ENCODE data around the gene EVI5L. TPM values are rescaled to one million over a fixed set of nuclear protein-coding genes. Genes with fewer than 3 reads are reported as not detected.
"Not testable (repeated sequence)": the region's sequence is repeated elsewhere in the genome, so short reads cannot be mapped to it uniquely, and the experiment has no call there.

The EVI5L gene
- total RNA-seq, 2 experiments from 2014 or later, result 5.2 to 6.0 TPM

- POLR2A ChIA-PET, result no interaction called here
- Mint-ChIP-seq H3K9me3 (no peaks in the 10 kb centered on the region), H3K36me3 (ENCODE audit: low read depth) (no peaks in the 10 kb centered on the region), H3K4me1 (ENCODE audit: low read depth) (no peaks in the 10 kb centered on the region), H3K27me3 (peaks cover 15% of the 10 kb centered on the region), H3K4me3 (no peak overlapping the region), H3K27ac (no peak overlapping the region)
- Histone ChIP-seq H3K27me3 (ENCODE audit: control insufficient read depth in 1 of 2, insufficient read depth in 2 of 2, low read length in 2 of 2) (peaks cover 18 to 19% of the 10 kb centered on the region in 2 experiments), H3K27ac (ENCODE audit: low read depth in 1 of 2, low read length in 2 of 2) (no peak overlapping the region), H3K9me3 (ENCODE audit: control insufficient read depth in 1 of 2, insufficient read depth in 1 of 2, low read length in 2 of 2) (peaks cover 0 to 4% of the 10 kb centered on the region in 2 experiments), H3K36me3 (ENCODE audit: insufficient read depth, low read length) (no peaks in the 10 kb centered on the region), H3K4me1 (ENCODE audit: insufficient read depth, low read length) (peaks cover 9% of the 10 kb centered on the region), H3K4me3 (ENCODE audit: low read length) (no peak overlapping the region)
- CTCF ChIA-PET, result interaction anchor here (0.6 kb wide), 1 partner anchor 27 kb away, joined by 3 read pairs; no protein-coding TSS in a partner anchor
- ATAC-seq (ENCODE audit: poor library complexity) (no peak), DNase-seq (no peak)
- intact Hi-C loops (cut with DNase I, micrococcal nuclease), result no loop called here
- TF ChIP-seq, protein P1, sequence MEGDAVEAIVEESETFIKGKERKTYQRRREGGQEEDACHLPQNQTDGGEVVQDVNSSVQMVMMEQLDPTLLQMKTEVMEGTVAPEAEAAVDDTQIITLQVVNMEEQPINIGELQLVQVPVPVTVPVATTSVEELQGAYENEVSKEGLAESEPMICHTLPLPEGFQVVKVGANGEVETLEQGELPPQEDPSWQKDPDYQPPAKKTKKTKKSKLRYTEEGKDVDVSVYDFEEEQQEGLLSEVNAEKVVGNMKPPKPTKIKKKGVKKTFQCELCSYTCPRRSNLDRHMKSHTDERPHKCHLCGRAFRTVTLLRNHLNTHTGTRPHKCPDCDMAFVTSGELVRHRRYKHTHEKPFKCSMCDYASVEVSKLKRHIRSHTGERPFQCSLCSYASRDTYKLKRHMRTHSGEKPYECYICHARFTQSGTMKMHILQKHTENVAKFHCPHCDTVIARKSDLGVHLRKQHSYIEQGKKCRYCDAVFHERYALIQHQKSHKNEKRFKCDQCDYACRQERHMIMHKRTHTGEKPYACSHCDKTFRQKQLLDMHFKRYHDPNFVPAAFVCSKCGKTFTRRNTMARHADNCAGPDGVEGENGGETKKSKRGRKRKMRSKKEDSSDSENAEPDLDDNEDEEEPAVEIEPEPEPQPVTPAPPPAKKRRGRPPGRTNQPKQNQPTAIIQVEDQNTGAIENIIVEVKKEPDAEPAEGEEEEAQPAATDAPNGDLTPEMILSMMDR (IDR thresholded peaks at IDR 0.05), result no peak
Observed at GRCh38 chr19:7888826-7889217, 58.8 kb downstream of the EVI5L start.

GRCh38 chr19:7893362-7894101, 63.5 kb downstream of the EVI5L start:
- DNase-seq; ATAC-seq (ENCODE audit: poor library complexity); POLR2A ChIA-PET; H3K36me3 ChIP-seq (ENCODE audit: insufficient read depth, low read length); H3K4me1 ChIP-seq (ENCODE audit: insufficient read depth, low read length); intact Hi-C loops (cut with DNase I, micrococcal nuclease); H3K27ac Mint-ChIP-seq; H3K27ac ChIP-seq (ENCODE audit: low read depth in 1 of 2, low read length in 2 of 2); H3K4me3 Mint-ChIP-seq; CTCF ChIA-PET; H3K4me3 ChIP-seq (ENCODE audit: low read length); H3K36me3 Mint-ChIP-seq (ENCODE audit: low read depth); H3K4me1 Mint-ChIP-seq (ENCODE audit: low read depth); H3K9me3 Mint-ChIP-seq; H3K9me3 ChIP-seq (ENCODE audit: control insufficient read depth in 1 of 2, insufficient read depth in 1 of 2, low read length in 2 of 2): not testable (repeated sequence)
- peaks cover 18% of the 10 kb centered on the region for H3K27me3 Mint-ChIP-seq
- peaks cover 16 to 20% of the 10 kb centered on the region in 2 experiments for H3K27me3 ChIP-seq (ENCODE audit: control insufficient read depth in 1 of 2, insufficient read depth in 2 of 2, low read length in 2 of 2)

GRCh38 chr19:7894612-7895309, 64.7 kb downstream of the EVI5L start:
- H3K4me3 Mint-ChIP-seq, result no peak overlapping the region
- no peak for DNase-seq
- intact Hi-C loops (cut with DNase I, micrococcal nuclease), result no loop called here
- no peak overlapping the region for H3K27ac ChIP-seq (ENCODE audit: low read depth in 1 of 2, low read length in 2 of 2)
- TF ChIP-seq, protein P1 (IDR thresholded peaks at IDR 0.05), result no peak
- no peaks in the 10 kb centered on the region for H3K4me1 ChIP-seq (ENCODE audit: insufficient read depth, low read length)
- H3K36me3 Mint-ChIP-seq (ENCODE audit: low read depth), result no peaks in the 10 kb centered on the region
- H3K4me1 Mint-ChIP-seq (ENCODE audit: low read depth), result no peaks in the 10 kb centered on the region
- CTCF ChIA-PET, result no interaction called here
- no peak overlapping the region for H3K4me3 ChIP-seq (ENCODE audit: low read length)
- ATAC-seq (ENCODE audit: poor library complexity), result no peak
- H3K9me3 Mint-ChIP-seq, result no peaks in the 10 kb centered on the region
- H3K27me3 Mint-ChIP-seq, result peaks cover 12% of the 10 kb centered on the region
- peaks cover 0 to 5% of the 10 kb centered on the region in 2 experiments for H3K9me3 ChIP-seq (ENCODE audit: control insufficient read depth in 1 of 2, insufficient read depth in 1 of 2, low read length in 2 of 2)
- no peak overlapping the region for H3K27ac Mint-ChIP-seq
- no peaks in the 10 kb centered on the region for H3K36me3 ChIP-seq (ENCODE audit: insufficient read depth, low read length)
- POLR2A ChIA-PET, result no interaction called here
- peaks cover 12 to 13% of the 10 kb centered on the region in 2 experiments for H3K27me3 ChIP-seq (ENCODE audit: control insufficient read depth in 1 of 2, insufficient read depth in 2 of 2, low read length in 2 of 2)
